ENCODE results near the gene UTP14A. TPM values are rescaled to one million over a fixed set of nuclear protein-coding genes. Genes with fewer than 3 reads are reported as not detected.

Gene UTP14A
- total RNA-seq, 1 donor from 2014 or later, result 33.0 TPM

GRCh38 chrX:129876771-129877305, 29.1 kb upstream of the UTP14A start:
- no peaks in the 10 kb centered on the region for H3K9me3 Mint-ChIP-seq
- no peaks in the 10 kb centered on the region for H3K36me3 Mint-ChIP-seq (ENCODE audit: low read depth)
- no peak for TF ChIP-seq CTCF (IDR thresholded peaks at IDR 0.05)
- H3K4me3 Mint-ChIP-seq, result no peak overlapping the region
- H3K4me1 Mint-ChIP-seq, result no peaks in the 10 kb centered on the region
- no peaks in the 10 kb centered on the region for H3K27me3 Mint-ChIP-seq
- no peak for DNase-seq
- H3K27ac Mint-ChIP-seq, result no peak overlapping the region
- CTCF ChIA-PET, result no interaction called here
- POLR2A ChIA-PET, result no interaction called here
- no peak for ATAC-seq (ENCODE audit: low read depth)
- intact Hi-C loops (cut with micrococcal nuclease), result no loop called here

GRCh38 chrX:129877401-129877800, 28.6 kb upstream of the UTP14A start:
- H3K9me3 Mint-ChIP-seq, result no peaks in the 10 kb centered on the region
- POLR2A ChIA-PET, result no interaction called here
- ATAC-seq (ENCODE audit: low read depth) (no peak), DNase-seq (no peak)
- TF ChIP-seq CTCF (IDR thresholded peaks at IDR 0.05), result no peak
- intact Hi-C loops (cut with micrococcal nuclease), result no loop called here
- CTCF ChIA-PET, result no interaction called here
- H3K27ac Mint-ChIP-seq, result no peak overlapping the region
- no peaks in the 10 kb centered on the region for H3K27me3 Mint-ChIP-seq
- H3K4me3 Mint-ChIP-seq, result no peak overlapping the region
- no peaks in the 10 kb centered on the region for H3K36me3 Mint-ChIP-seq (ENCODE audit: low read depth)
- no peaks in the 10 kb centered on the region for H3K4me1 Mint-ChIP-seq

GRCh38 chrX:129900054-129900453, 5.9 kb upstream of the UTP14A start:
- H3K36me3 Mint-ChIP-seq (ENCODE audit: low read depth), result no peaks in the 10 kb centered on the region
- intact Hi-C loops (cut with micrococcal nuclease), result no loop called here
- ATAC-seq (ENCODE audit: low read depth), result no peak
- ChIA-PET POLR2A (interaction anchor here (0.6 kb wide), 1 partner anchor 9 kb away, joined by 4 read pairs; no protein-coding TSS in a partner anchor), CTCF (no interaction called here)
- no peak for DNase-seq
- H3K27ac Mint-ChIP-seq, result no peak overlapping the region
- no peaks in the 10 kb centered on the region for H3K9me3 Mint-ChIP-seq
- no peaks in the 10 kb centered on the region for H3K27me3 Mint-ChIP-seq
- no peak overlapping the region for H3K4me3 Mint-ChIP-seq
- H3K4me1 Mint-ChIP-seq, result no peaks in the 10 kb centered on the region
- no peak for TF ChIP-seq CTCF (IDR thresholded peaks at IDR 0.05)

- DNase-seq (no peak), ATAC-seq (ENCODE audit: low read depth) (no peak)
- Mint-ChIP-seq H3K27ac (no peak overlapping the region), H3K9me3 (no peaks in the 10 kb centered on the region), H3K4me3 (no peak overlapping the region), H3K36me3 (ENCODE audit: low read depth) (peaks cover 40% of the 10 kb centered on the region), H3K4me1 (peaks cover 4% of the 10 kb centered on the region), H3K27me3 (no peaks in the 10 kb centered on the region)
- TF ChIP-seq CTCF (IDR thresholded peaks at IDR 0.05), result no peak
- POLR2A ChIA-PET, result interaction anchor here (0.7 kb wide), 1 partner anchor 9 kb away, joined by 4 read pairs; no protein-coding TSS in a partner anchor
- CTCF ChIA-PET, result no interaction called here
- intact Hi-C loops (cut with micrococcal nuclease), result loop anchor here (5.0 kb wide), 2 partner anchors 231 to 306 kb away; no protein-coding TSS in a partner anchor
These were observed 2.7 kb downstream of the UTP14A start for GRCh38 chrX:129908636-129909035.

- DNase-seq (peak; percentile 30), ATAC-seq (ENCODE audit: low read depth) (peak; percentile 84)
- no peak for TF ChIP-seq CTCF (IDR thresholded peaks at IDR 0.05)
- CTCF ChIA-PET, result interaction anchor here (0.6 to 6.5 kb wide), 20 partner anchors 9 to 289 kb away, joined by 3 to 137 read pairs (median 4); partner anchors contain the start of gene UTP14A
- H3K4me3 Mint-ChIP-seq, result no peak overlapping the region
- H3K36me3 Mint-ChIP-seq (ENCODE audit: low read depth), result peaks cover 53% of the 10 kb centered on the region
- H3K27ac Mint-ChIP-seq, result no peak overlapping the region
- no peaks in the 10 kb centered on the region for H3K27me3 Mint-ChIP-seq
- no peaks in the 10 kb centered on the region for H3K9me3 Mint-ChIP-seq
- intact Hi-C loops (cut with micrococcal nuclease), result loop anchor here (1.0 to 10.0 kb wide), 5 partner anchors 99 to 319 kb away; no protein-coding TSS in a partner anchor
- H3K4me1 Mint-ChIP-seq, result peaks cover 4% of the 10 kb centered on the region
- POLR2A ChIA-PET, result interaction anchor here (1.0 to 1.5 kb wide), 2 partner anchors 9 to 135 kb away, joined by 4 to 6 read pairs; no protein-coding TSS in a partner anchor
These were observed 19.5 kb downstream of the UTP14A start for GRCh38 chrX:129925305-129926092.

All from activated B cell treated with CpG ODN at 0.5 μM for 24 hours (primary cell).